Gastroesophageal sphincter (tissue), 4 donors: ENCODE results near the gene NTHL1. TPM values are rescaled to one million over a fixed set of nuclear protein-coding genes. Genes with fewer than 3 reads are reported as not detected.

Source experiments
- ATAC-seq: fragments of 150-250 bp; one replicate; pipeline ENCODE4 v1.9.1; 2016; ENCODE audit warnings: mild to moderate bottlenecking, moderate library complexity
- H3K27ac ChIP-seq, 4 donors: fragments of 200-600 bp; sonication (generic) in 3 of 4; 1 replicate in 3 of 4; 2 replicates in 1 of 4; pipeline ENCODE4 v1.5.1; 2016 to 2019
- H3K27me3 ChIP-seq: fragments of 200-600 bp; sonication (generic); one replicate; pipeline ENCODE4 v1.5.1; 2019
- H3K36me3 ChIP-seq, 2 donors: fragments of 200-600 bp; sonication (generic); one replicate each; pipeline ENCODE4 v1.5.1; 2019; ENCODE audit warnings: control low read depth in 1 of 2
- H3K4me1 ChIP-seq, 3 donors: fragments of 200-600 bp; sonication (generic); 1 replicate in 2 of 3; 2 replicates in 1 of 3; pipeline ENCODE4 v1.5.1; 2016 to 2019; ENCODE audit warnings: control low read depth in 2 of 3
- H3K4me3 ChIP-seq, 2 donors: fragments of 200-600 bp; sonication (generic); one replicate each; pipeline ENCODE4 v1.5.1; 2019; ENCODE audit warnings: mild to moderate bottlenecking in 1 of 2, moderate library complexity in 1 of 2
- H3K9me3 ChIP-seq, 3 donors: fragments of 200-600 bp; sonication (generic); one replicate each; pipeline ENCODE4 v1.5.1; 2017 to 2019; ENCODE audit warnings: control low read depth in 2 of 3
- EP300 ChIP-seq: sonication (generic); formaldehyde crosslinking; IDR thresholded peaks from one replicate; pipeline ENCODE4 v1.6.1; 2017; ENCODE audit warnings: antibody characterized with exemption, mild to moderate bottlenecking
- POLR2A ChIP-seq, 2 donors: fragments of 450-650 bp; IDR thresholded peaks; one replicate each; pipeline ENCODE4 v1.6.1; 2017; ENCODE audit warnings: antibody characterized with exemption in 2 of 2, mild to moderate bottlenecking in 2 of 2, moderate library complexity in 1 of 2
- POLR2AphosphoS5 ChIP-seq: sonication (generic); formaldehyde crosslinking; IDR thresholded peaks from one replicate; pipeline ENCODE4 v1.6.1; 2017; ENCODE audit warnings: antibody characterized with exemption
- WGBS, 2 donors: methylation state at CpG; one replicate each; pipeline ENCODE4 v1.1.5; 2018; ENCODE audit warnings: low coverage in 1 of 2; 5-methylcytosine and 5-hydroxymethylcytosine counted together
- total RNA-seq, 4 donors: library from RNA; depleted of rRNA; stranded (reverse); fragments of >200 nt; gene quantifications; one replicate each; pipeline ENCODE4 v1.1.0, GENCODE V29; 2016
- TF ChIP-seq, protein P1 (sequence below), 4 experiments: fragments of 200-600 bp in 2 of 4; fragments of 450-650 bp in 2 of 4; sonication (generic) in 1 of 4; IDR thresholded peaks; one replicate each; pipeline ENCODE4 v1.5.1; 2017 to 2019; ENCODE audit warnings: antibody characterized with exemption in 4 of 4, mild to moderate bottlenecking in 2 of 4, moderate library complexity in 2 of 4

Gene NTHL1
- total RNA-seq, 4 donors from 2014 or later: 18.4 to 25.4 (median 21.6) TPM

DNA sequence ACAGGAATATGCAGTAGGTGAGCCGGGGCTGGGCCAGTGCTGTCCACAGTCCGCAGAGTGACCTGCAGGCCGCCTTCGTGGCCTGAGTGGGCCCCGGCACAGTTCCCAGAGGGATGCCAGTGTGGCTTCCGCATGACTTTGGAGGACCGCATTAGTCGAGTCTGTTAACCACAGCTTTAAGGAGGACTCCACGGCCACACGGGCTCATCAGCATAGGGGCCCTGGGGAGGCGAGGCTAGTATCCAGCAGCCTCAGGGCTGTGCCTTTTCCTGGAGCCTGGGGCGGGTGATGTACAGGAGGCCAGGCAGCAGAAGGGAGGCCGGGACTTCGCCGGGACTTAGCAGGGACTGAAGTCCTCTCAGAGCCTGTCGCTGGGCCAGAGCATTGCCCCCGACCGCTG, 13.4 kb upstream of the NTHL1 start:
- TF ChIP-seq, protein P1, sequence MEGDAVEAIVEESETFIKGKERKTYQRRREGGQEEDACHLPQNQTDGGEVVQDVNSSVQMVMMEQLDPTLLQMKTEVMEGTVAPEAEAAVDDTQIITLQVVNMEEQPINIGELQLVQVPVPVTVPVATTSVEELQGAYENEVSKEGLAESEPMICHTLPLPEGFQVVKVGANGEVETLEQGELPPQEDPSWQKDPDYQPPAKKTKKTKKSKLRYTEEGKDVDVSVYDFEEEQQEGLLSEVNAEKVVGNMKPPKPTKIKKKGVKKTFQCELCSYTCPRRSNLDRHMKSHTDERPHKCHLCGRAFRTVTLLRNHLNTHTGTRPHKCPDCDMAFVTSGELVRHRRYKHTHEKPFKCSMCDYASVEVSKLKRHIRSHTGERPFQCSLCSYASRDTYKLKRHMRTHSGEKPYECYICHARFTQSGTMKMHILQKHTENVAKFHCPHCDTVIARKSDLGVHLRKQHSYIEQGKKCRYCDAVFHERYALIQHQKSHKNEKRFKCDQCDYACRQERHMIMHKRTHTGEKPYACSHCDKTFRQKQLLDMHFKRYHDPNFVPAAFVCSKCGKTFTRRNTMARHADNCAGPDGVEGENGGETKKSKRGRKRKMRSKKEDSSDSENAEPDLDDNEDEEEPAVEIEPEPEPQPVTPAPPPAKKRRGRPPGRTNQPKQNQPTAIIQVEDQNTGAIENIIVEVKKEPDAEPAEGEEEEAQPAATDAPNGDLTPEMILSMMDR (IDR thresholded peaks at IDR 0.05): no peak
- TF ChIP-seq POLR2A (IDR thresholded peaks at IDR 0.05) (no peak), POLR2AphosphoS5 (no peak), EP300 (no peak)

DNA sequence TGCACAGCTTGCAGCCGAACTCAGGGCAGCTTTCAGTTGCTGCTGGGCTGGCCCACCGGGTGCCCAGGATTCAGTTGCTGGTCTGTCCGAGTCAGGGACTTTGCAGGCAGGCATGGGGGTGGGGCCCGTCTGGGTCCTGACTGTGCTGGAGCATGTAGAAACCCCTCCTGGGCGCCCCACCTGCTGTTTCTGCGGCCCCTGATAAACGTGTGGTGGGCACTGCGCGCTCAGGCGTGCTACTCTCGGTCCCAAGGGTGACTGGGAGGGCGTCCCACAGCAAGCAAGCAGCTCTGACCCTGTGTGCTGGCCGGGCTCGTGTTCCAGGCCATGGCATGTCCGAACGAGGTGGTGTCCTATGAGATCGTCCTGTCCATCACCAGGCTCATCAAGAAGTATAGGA, 12.7 kb upstream of the NTHL1 start:
- TF ChIP-seq EP300: no peak
- TF ChIP-seq, protein P1 (IDR thresholded peaks at IDR 0.05): no peak
- TF ChIP-seq POLR2AphosphoS5: no peak
- TF ChIP-seq POLR2A (IDR thresholded peaks at IDR 0.05): no peak
- Histone ChIP-seq H3K4me3 (no peak overlapping the region), H3K27ac (no peak overlapping the region), H3K4me1 (no peaks in the 10 kb centered on the region), H3K27me3 (no peaks in the 10 kb centered on the region), H3K9me3 (no peaks in the 10 kb centered on the region), H3K36me3 (peaks cover 0 to 95% of the 10 kb centered on the region in 2 donors)
- no CpG with 5 or more reads among the region's 17 CpGs for WGBS, 2 donors
- ATAC-seq: no peak

More for the DNA sequence above, 13.4 kb upstream of the NTHL1 start:
- no peaks in the 10 kb centered on the region for H3K4me1 ChIP-seq
- no CpG with 5 or more reads among the region's 18 CpGs for WGBS, 2 donors
- no peaks in the 10 kb centered on the region for H3K27me3 ChIP-seq
- ATAC-seq: no peak
- no peaks in the 10 kb centered on the region for H3K9me3 ChIP-seq
- H3K36me3 ChIP-seq: peaks cover 0 to 98% of the 10 kb centered on the region in 2 donors
- H3K27ac ChIP-seq: no peak overlapping the region
- H3K4me3 ChIP-seq: no peak overlapping the region

DNA sequence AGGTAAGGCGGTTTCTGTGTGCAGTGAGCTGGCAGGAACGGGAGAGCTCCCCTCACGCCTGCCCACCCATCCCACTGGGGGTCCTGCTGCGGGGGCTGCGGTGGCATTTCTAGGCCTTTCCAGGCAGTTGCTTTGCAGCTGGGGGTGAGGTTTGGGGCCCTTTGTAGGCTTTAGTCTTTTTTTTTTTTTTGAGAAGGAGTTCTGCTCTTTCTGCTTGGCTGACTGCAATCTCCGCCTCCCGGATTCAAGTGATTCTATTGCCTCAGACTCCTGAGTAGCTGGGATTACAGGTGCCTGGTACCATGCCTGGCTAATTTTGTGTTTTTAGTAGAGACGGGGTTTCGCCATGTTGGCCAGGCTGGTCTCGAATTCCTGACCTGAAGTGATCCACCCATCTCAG, 11.2 kb upstream of the NTHL1 start:
- Histone ChIP-seq H3K27ac (no peak overlapping the region), H3K27me3 (no peaks in the 10 kb centered on the region), H3K9me3 (no peaks in the 10 kb centered on the region), H3K4me1 (no peaks in the 10 kb centered on the region), H3K36me3 (peaks cover 0 to 95% of the 10 kb centered on the region in 2 donors), H3K4me3 (no peak overlapping the region)
- no peak for ATAC-seq
- no peak for TF ChIP-seq POLR2A (IDR thresholded peaks at IDR 0.05)
- TF ChIP-seq, protein P1 (IDR thresholded peaks at IDR 0.05): no peak
- no peak for TF ChIP-seq POLR2AphosphoS5
- no peak for TF ChIP-seq EP300
- WGBS, 2 donors: 96 to 100% methylated on average over 2 to 10 of the region's 10 CpGs

DNA sequence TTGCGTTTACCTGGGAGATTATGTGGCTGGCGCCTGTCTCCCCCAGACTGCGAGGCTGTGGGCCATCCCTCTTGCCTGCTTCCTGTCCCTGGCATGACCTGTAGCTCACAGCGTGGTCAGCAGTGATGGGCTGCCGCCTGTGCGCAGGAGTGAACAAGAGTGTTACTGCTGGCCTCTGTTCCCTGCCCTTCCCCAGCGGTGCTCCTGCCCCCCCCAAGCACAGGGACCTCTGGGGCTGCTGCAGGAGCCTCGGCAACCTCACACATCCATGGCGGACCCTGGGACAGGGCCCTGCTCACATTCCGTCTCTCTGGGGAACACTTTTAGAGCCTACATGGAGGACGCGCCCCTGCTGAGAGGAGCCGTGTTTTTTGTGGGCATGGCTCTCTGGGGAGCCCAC, 10.8 kb upstream of the NTHL1 start:
- peaks cover 0 to 95% of the 10 kb centered on the region in 2 donors for H3K36me3 ChIP-seq

DNA sequence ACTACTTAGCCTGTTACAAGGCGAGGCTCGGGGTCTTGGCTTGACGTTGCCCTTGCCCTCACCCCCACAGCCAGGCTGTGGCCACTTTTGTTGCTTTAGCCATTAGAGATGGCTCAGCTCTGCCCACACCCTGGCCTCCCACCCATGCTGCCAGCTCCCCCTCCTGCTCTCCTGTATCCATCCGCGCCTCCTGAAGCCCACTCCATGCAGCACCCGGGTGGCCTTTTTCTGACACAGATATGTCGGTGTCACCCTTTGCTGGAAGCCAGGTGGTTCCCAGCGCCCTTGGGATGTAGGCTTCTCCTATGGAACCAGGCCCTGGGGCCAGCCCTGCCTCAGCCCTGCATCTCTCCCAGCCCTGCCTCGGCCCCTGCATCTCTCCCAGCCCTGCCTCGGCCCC, 9.8 kb upstream of the NTHL1 start:
- no peak for TF ChIP-seq EP300
- no peak for TF ChIP-seq POLR2AphosphoS5
- no peak for TF ChIP-seq POLR2A (IDR thresholded peaks at IDR 0.05)
- TF ChIP-seq, protein P1 (IDR thresholded peaks at IDR 0.05): no peak
- H3K4me1 ChIP-seq: no peaks in the 10 kb centered on the region
- peaks cover 0 to 95% of the 10 kb centered on the region in 2 donors for H3K36me3 ChIP-seq
- no peaks in the 10 kb centered on the region for H3K9me3 ChIP-seq
- 75 to 78% methylated on average over 4 to 7 of the region's 10 CpGs for WGBS, 2 donors
- no peaks in the 10 kb centered on the region for H3K27me3 ChIP-seq
- no peak overlapping the region for H3K4me3 ChIP-seq
- ATAC-seq: no peak
- no peak overlapping the region for H3K27ac ChIP-seq

More for the DNA sequence above, 10.8 kb upstream of the NTHL1 start:
- H3K27me3 ChIP-seq: no peaks in the 10 kb centered on the region
- H3K4me3 ChIP-seq: no peak overlapping the region
- no peaks in the 10 kb centered on the region for H3K4me1 ChIP-seq
- 80 to 96% methylated on average over 1 to 5 of the region's 13 CpGs for WGBS, 2 donors
- TF ChIP-seq EP300: no peak
- TF ChIP-seq, protein P1 (IDR thresholded peaks at IDR 0.05): no peak
- TF ChIP-seq POLR2A (IDR thresholded peaks at IDR 0.05): no peak
- H3K27ac ChIP-seq: no peak overlapping the region
- H3K9me3 ChIP-seq: no peaks in the 10 kb centered on the region
- ATAC-seq: no peak
